Fibroblast of lung (primary cell): ENCODE results near the gene USP14. TPM values are rescaled to one million over a fixed set of nuclear protein-coding genes. Genes with fewer than 3 reads are reported as not detected.

Experiments
- DNase-seq, 2 donors: peaks; one replicate each; pipeline versions ENCODE4 v3.0.0 to v3.0.0-alpha.2; 2010; ENCODE audit warnings: low read depth in 2 of 2
- H2AFZ ChIP-seq: 2 replicates; pipeline ENCODE4 v1.5.1; 2012; ENCODE audit warnings: low read length, control low read depth, inconsistent platforms
- H3K27ac ChIP-seq: 2 replicates; pipeline ENCODE4 v1.5.1; 2011; ENCODE audit warnings: low read length, control low read depth; ENCODE audit not compliant: insufficient read depth
- H3K27me3 ChIP-seq: 2 replicates; pipeline ENCODE4 v1.5.1; 2011; ENCODE audit warnings: mild to moderate bottlenecking, low read length; ENCODE audit not compliant: control insufficient read depth, insufficient read depth
- H3K36me3 ChIP-seq: 2 replicates; pipeline ENCODE4 v1.5.1; 2011; ENCODE audit warnings: low read length; ENCODE audit not compliant: control insufficient read depth, insufficient read depth
- H3K4me1 ChIP-seq: 2 replicates; pipeline ENCODE4 v1.5.1; 2011; ENCODE audit warnings: low read length; ENCODE audit not compliant: control insufficient read depth, insufficient read depth; ENCODE audit errors: extremely low read depth
- H3K4me2 ChIP-seq: 2 replicates; pipeline ENCODE4 v1.5.1; 2011; ENCODE audit warnings: low read length, control low read depth; ENCODE audit not compliant: insufficient read depth; ENCODE audit errors: extremely low read depth
- H3K4me3 ChIP-seq, 4 experiments: fragments of 200-600 bp in 1 of 4; sonication (generic) in 1 of 4; replicated peaks in 1 of 4; 2 replicates each; pipeline ENCODE4 v1.5.1; 2011 to 2016; ENCODE audit warnings: low read length in 4 of 4, low read depth in 3 of 4, mild to moderate bottlenecking in 3 of 4, control low read depth in 2 of 4, inconsistent platforms in 1 of 4, mixed read lengths in 1 of 4; ENCODE audit not compliant: insufficient read depth in 1 of 4; ENCODE audit errors: control extremely low read depth in 1 of 4
- H3K79me2 ChIP-seq: 2 replicates; pipeline ENCODE4 v1.5.1; 2012; ENCODE audit warnings: mild to moderate bottlenecking, low read length, inconsistent platforms; ENCODE audit not compliant: control insufficient read depth, insufficient read depth
- H3K9ac ChIP-seq: 2 replicates; pipeline ENCODE4 v1.5.1; 2011; ENCODE audit warnings: mild to moderate bottlenecking, low read length, control low read depth; ENCODE audit not compliant: insufficient read depth
- H3K9me3 ChIP-seq: 2 replicates; pipeline ENCODE4 v1.5.1; 2012; ENCODE audit warnings: low read depth, low read length; ENCODE audit not compliant: control insufficient read depth, insufficient read depth
- H4K20me1 ChIP-seq: 2 replicates; pipeline ENCODE4 v1.5.1; 2011; ENCODE audit warnings: low read length; ENCODE audit not compliant: control insufficient read depth, insufficient read depth; ENCODE audit errors: extremely low read depth
- EZH2 ChIP-seq: IDR thresholded peaks from 2 replicates; pipeline ENCODE4 v1.5.1; 2012; ENCODE audit warnings: low read length, control low read depth, mild to moderate bottlenecking; ENCODE audit errors: missing control alignments
- polyA plus RNA-seq, 2 donors: library from polyadenylated mRNA; depleted of rRNA in 1 of 2; stranded (reverse) in 1 of 2; unstranded in 1 of 2; fragments of >200 nt; gene quantifications; 2 replicates each; pipeline ENCODE4 v1.2.1, GENCODE V29; 2011 to 2012; ENCODE audit warnings: missing spikeins in 1 of 2
- total RNA-seq: library from RNA; depleted of rRNA; stranded (reverse); fragments of >200 nt; gene quantifications from 2 replicates; pipeline ENCODE4 v1.2.1, GENCODE V29; 2014
- TF ChIP-seq, protein P1 (sequence below), 2 donors: IDR thresholded peaks in 1 of 2; conservative IDR thresholded peaks in 1 of 2; 1 replicate in 1 of 2; 2 replicates in 1 of 2; pipeline ENCODE4 v1.5.1; 2011 to 2012; ENCODE audit warnings: low read length in 2 of 2, control low read depth in 1 of 2, inconsistent platforms in 1 of 2, low read depth in 1 of 2, mild to moderate bottlenecking in 1 of 2

Gene USP14
- total and polyA plus RNA-seq, 2 donors (not counting 1 experiment from before 2014, with no cell fraction given) = 21.5 to 39.5 TPM

GRCh38 chr18:227902-228301 lies 69.5 kb downstream of the USP14 start:
- H3K27ac ChIP-seq = no peak overlapping the region
- H3K79me2 ChIP-seq = no peaks in the 10 kb centered on the region
- H4K20me1 ChIP-seq = no peaks in the 10 kb centered on the region
- no peak overlapping the region for H3K9ac ChIP-seq
- H3K27me3 ChIP-seq = no peaks in the 10 kb centered on the region
- no peaks in the 10 kb centered on the region for H3K36me3 ChIP-seq
- no peak overlapping the region for H3K4me3 ChIP-seq
- no peaks in the 10 kb centered on the region for H3K4me1 ChIP-seq
- TF ChIP-seq, protein P1, sequence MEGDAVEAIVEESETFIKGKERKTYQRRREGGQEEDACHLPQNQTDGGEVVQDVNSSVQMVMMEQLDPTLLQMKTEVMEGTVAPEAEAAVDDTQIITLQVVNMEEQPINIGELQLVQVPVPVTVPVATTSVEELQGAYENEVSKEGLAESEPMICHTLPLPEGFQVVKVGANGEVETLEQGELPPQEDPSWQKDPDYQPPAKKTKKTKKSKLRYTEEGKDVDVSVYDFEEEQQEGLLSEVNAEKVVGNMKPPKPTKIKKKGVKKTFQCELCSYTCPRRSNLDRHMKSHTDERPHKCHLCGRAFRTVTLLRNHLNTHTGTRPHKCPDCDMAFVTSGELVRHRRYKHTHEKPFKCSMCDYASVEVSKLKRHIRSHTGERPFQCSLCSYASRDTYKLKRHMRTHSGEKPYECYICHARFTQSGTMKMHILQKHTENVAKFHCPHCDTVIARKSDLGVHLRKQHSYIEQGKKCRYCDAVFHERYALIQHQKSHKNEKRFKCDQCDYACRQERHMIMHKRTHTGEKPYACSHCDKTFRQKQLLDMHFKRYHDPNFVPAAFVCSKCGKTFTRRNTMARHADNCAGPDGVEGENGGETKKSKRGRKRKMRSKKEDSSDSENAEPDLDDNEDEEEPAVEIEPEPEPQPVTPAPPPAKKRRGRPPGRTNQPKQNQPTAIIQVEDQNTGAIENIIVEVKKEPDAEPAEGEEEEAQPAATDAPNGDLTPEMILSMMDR (conservative IDR thresholded peaks at IDR 0.05 in 1 of 2, IDR thresholded peaks at IDR 0.05 in 1 of 2; ENCODE audit: low read depth in 1 of 2, low read length in 2 of 2) = no peak
- no peak for TF ChIP-seq EZH2
- no peak overlapping the region for H2AFZ ChIP-seq
- no peak overlapping the region for H3K4me2 ChIP-seq
- DNase-seq = no peak
- H3K9me3 ChIP-seq = no peaks in the 10 kb centered on the region

GRCh38 chr18:228586-228985 lies 70.2 kb downstream of the USP14 start:
- no peak for TF ChIP-seq EZH2
- TF ChIP-seq, protein P1 (conservative IDR thresholded peaks at IDR 0.05 in 1 of 2, IDR thresholded peaks at IDR 0.05 in 1 of 2; ENCODE audit: low read depth in 1 of 2, low read length in 2 of 2) = no peak
- Histone ChIP-seq H3K79me2 (no peaks in the 10 kb centered on the region), H3K27ac (no peak overlapping the region), H3K9me3 (no peaks in the 10 kb centered on the region), H3K4me1 (no peaks in the 10 kb centered on the region), H2AFZ (no peak overlapping the region), H3K36me3 (no peaks in the 10 kb centered on the region), H3K27me3 (no peaks in the 10 kb centered on the region), H4K20me1 (no peaks in the 10 kb centered on the region), H3K4me3 (no peak overlapping the region), H3K4me2 (no peak overlapping the region), H3K9ac (no peak overlapping the region)
- DNase-seq = peak in 1 of 2 donors; percentile 31

GRCh38 chr18:231563-231962 lies 73.2 kb downstream of the USP14 start:
- Histone ChIP-seq H3K27me3 (no peaks in the 10 kb centered on the region), H4K20me1 (no peaks in the 10 kb centered on the region), H3K9me3 (no peaks in the 10 kb centered on the region), H3K4me3 (no peak overlapping the region), H3K9ac (no peak overlapping the region), H3K36me3 (no peaks in the 10 kb centered on the region), H3K4me1 (no peaks in the 10 kb centered on the region), H3K27ac (no peak overlapping the region), H2AFZ (no peak overlapping the region), H3K4me2 (no peak overlapping the region), H3K79me2 (no peaks in the 10 kb centered on the region)
- DNase-seq = no peak
- no peak for TF ChIP-seq EZH2
- TF ChIP-seq, protein P1 (conservative IDR thresholded peaks at IDR 0.05 in 1 of 2, IDR thresholded peaks at IDR 0.05 in 1 of 2; ENCODE audit: low read depth in 1 of 2, low read length in 2 of 2) = no peak
